DND-41 (cell line): ENCODE results near the gene C17orf58.
A peak's percentile ranks its signal among the peaks of the same experiment; 100 is the strongest.

Source experiments
- ATAC-seq: fragments of 200-7000 bp; cut with Tn5 transposase; 3 replicates; pipeline ENCODE4 v1.9.1; 2021; ENCODE audit warnings: low read depth; ENCODE audit not compliant: insufficient read depth
- DNase-seq: peaks from one replicate; pipeline ENCODE4 v3.0.0-alpha.2; 2020
- H2AFZ ChIP-seq: 2 replicates; pipeline ENCODE4 v1.6.0; 2012; ENCODE audit warnings: low read depth, low read length
- H3K27ac ChIP-seq: 2 replicates; pipeline ENCODE4 v1.5.1; 2012; ENCODE audit warnings: low read length, inconsistent platforms
- H3K27me3 ChIP-seq: fragments of 200-600 bp; sonication (generic); 2 replicates; pipeline ENCODE4 v1.6.0; 2012; ENCODE audit warnings: low read length, mild to moderate bottlenecking, inconsistent platforms; ENCODE audit not compliant: insufficient read depth, poor library complexity
- H3K36me3 ChIP-seq: 2 replicates; pipeline ENCODE4 v1.5.1; 2012; ENCODE audit warnings: low read length, inconsistent platforms; ENCODE audit not compliant: insufficient read depth
- H3K4me1 ChIP-seq: 2 replicates; pipeline ENCODE4 v1.5.1; 2012; ENCODE audit warnings: mild to moderate bottlenecking, low read length; ENCODE audit not compliant: insufficient read depth
- H3K4me2 ChIP-seq: 2 replicates; pipeline ENCODE4 v1.6.0; 2012; ENCODE audit warnings: mild to moderate bottlenecking, moderate library complexity, low read length, inconsistent platforms; ENCODE audit not compliant: insufficient read depth
- H3K4me3 ChIP-seq, 2 experiments: fragments of 200-600 bp in 1 of 2; shearing (Covaris generic) in 1 of 2; 2 replicates each; pipeline ENCODE4 v1.5.1; 2012 to 2016; ENCODE audit warnings: inconsistent platforms in 2 of 2, low read length in 2 of 2, mild to moderate bottlenecking in 2 of 2, low read depth in 1 of 2, moderate library complexity in 1 of 2
- H3K79me2 ChIP-seq: 2 replicates; pipeline ENCODE4 v1.6.0; 2012; ENCODE audit warnings: low read length, inconsistent platforms; ENCODE audit not compliant: insufficient read depth
- H3K9ac ChIP-seq: 2 replicates; pipeline ENCODE4 v1.6.0; 2012; ENCODE audit warnings: low read depth, mild to moderate bottlenecking, inconsistent platforms, low read length, moderate library complexity
- H3K9me3 ChIP-seq: 2 replicates; pipeline ENCODE4 v1.5.1; 2012; ENCODE audit warnings: low read length, moderate library complexity, mild to moderate bottlenecking, inconsistent platforms; ENCODE audit not compliant: insufficient read depth, severe bottlenecking
- H4K20me1 ChIP-seq: 2 replicates; pipeline ENCODE4 v1.6.0; 2012; ENCODE audit warnings: low read length; ENCODE audit not compliant: insufficient read depth
- CTCF ChIP-seq: IDR thresholded peaks from 2 replicates; pipeline ENCODE4 v1.5.1; 2012; ENCODE audit warnings: borderline replicate concordance, low read length, moderate library complexity, mild to moderate bottlenecking; ENCODE audit not compliant: poor library complexity, severe bottlenecking; ENCODE audit errors: extremely low read depth
- EZH2 ChIP-seq: IDR thresholded peaks from 3 replicates; pipeline ENCODE4 v1.6.1; 2012; ENCODE audit warnings: borderline replicate concordance, low read depth, mild to moderate bottlenecking, moderate library complexity, low read length, inconsistent platforms; ENCODE audit not compliant: severe bottlenecking

C17orf58 gene

DNA sequence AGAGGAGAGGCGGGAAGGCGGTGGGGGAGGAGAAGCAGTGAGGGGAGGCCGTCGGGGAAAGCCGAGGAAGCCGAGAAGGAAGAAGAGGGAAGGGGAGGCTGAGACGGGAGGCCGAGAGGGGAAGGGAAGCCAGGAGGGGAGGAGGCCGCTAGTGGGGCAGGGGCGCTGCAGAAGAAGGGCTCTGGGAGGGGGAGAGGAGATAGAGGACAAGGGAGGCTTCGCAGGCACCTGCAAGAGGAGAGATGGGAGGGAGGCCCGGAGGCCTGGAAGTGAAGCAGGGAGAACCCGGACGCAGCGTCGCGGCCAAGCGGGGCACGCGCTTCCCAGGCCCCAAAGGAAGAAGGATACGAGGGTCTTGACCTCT, 2.3 kb downstream of the C17orf58 start:
- Histone ChIP-seq H3K36me3 (no peaks in the 10 kb centered on the region), H3K79me2 (no peaks in the 10 kb centered on the region), H3K9ac (peak overlapping the region; percentile 81), H3K4me2 (peak overlapping the region; percentile 81), H3K9me3 (no peaks in the 10 kb centered on the region), H3K4me1 (peaks cover 33% of the 10 kb centered on the region), H3K27ac (peak overlapping the region; percentile 36), H4K20me1 (no peaks in the 10 kb centered on the region), H3K27me3 (peaks cover 34% of the 10 kb centered on the region), H3K4me3 (peak overlapping the region; percentile 69 to 74; a peak in 3 of 4 replicates), H2AFZ (peak overlapping the region; percentile 92)
- ATAC-seq (no peak; the same call in 1 of the 3 replicates), DNase-seq (no peak)
- TF ChIP-seq EZH2 = peak; percentile 50
- no peak for TF ChIP-seq CTCF

DNA sequence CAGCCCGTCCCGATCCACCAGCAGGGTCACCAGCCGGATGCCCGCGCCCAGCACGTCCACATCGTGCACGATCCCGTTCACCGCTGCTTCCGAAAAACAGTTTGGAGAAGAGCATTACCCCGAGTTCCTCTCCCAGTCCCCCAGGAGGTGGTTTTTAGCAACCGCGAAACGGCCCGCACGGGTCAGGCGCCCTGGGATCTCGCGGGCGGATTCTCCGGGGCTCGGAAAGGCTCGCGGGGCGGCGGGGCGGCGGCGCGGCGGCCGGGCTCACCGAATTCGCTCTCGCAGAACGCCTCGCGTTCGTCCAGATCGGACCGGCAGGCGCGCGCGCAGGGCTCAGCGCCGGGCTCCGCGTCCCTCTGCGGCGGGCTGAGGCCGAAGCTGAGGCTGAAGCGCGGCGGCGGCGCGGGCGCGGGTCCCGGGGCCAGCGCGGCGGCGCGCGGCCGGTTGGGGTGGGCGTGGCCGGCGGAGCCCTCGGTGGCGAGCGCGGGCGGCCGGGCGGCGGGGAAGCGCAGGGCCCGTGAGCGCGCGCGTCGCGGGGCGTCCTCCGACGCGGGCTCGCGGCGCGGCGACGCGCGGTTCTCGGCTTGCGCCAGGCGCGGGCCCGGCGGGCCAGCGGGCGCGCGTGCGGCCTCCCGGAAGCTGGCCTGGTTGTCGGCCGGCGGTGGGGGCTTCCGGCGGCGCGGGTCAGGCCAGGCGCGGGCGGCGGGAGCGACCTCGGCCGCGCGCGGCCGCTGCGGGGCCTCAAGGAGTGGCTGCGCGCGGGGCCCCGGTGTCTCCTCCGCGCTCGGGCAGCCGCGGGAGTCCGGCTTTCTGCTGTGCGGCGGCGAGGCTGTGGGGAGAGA, 2.9 kb downstream of the C17orf58 start:
- H2AFZ ChIP-seq = peak overlapping the region; percentile 92
- peak; percentile 70 for DNase-seq

DNA sequence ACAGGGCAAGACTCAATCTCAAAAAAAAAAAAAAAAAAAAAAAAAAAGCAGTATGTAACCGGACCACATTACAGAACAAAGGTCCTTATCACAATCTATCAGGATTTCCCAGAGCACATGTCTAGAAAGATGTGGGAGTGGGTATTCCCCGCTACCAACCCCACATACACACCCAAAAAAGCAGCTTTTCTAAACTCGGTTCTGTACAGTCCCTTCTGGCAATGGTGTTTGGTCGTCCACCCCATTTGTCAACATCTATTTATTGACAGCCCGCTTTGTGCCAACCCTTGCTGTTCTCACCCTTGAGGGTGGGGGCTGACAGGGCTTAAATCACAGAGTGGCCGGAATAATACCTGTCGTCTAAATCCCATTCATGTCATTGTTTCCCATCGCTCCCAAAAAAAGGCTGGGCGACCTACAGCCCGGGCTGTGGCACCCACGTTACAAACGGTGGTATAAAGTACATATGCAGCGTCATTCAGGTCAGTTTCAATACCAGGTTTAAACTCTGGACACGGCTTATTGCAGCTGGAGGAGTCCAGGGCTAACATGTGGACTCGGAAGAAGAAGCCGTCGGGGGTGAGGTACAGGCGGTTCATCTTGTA, 3.6 kb downstream of the C17orf58 start:
- H3K27ac ChIP-seq = no peak overlapping the region
- ATAC-seq = no peak
- peak overlapping the region; percentile 81 for H3K9ac ChIP-seq
- no peaks in the 10 kb centered on the region for H3K9me3 ChIP-seq
- H3K4me3 ChIP-seq = peak overlapping the region; percentile 38 to 74; a peak in 3 of 4 replicates
- H2AFZ ChIP-seq = peak overlapping the region; percentile 79
- no peaks in the 10 kb centered on the region for H4K20me1 ChIP-seq
- H3K79me2 ChIP-seq = no peaks in the 10 kb centered on the region
- TF ChIP-seq CTCF = no peak
- TF ChIP-seq EZH2 = no peak
- no peak for DNase-seq
- peaks cover 30% of the 10 kb centered on the region for H3K27me3 ChIP-seq
- H3K4me2 ChIP-seq = peak overlapping the region; percentile 69
- H3K36me3 ChIP-seq = no peaks in the 10 kb centered on the region
- H3K4me1 ChIP-seq = peaks cover 33% of the 10 kb centered on the region

More for the DNA sequence above, 2.9 kb downstream of the C17orf58 start:
- H4K20me1 ChIP-seq = no peaks in the 10 kb centered on the region
- no peaks in the 10 kb centered on the region for H3K36me3 ChIP-seq
- peaks cover 31% of the 10 kb centered on the region for H3K27me3 ChIP-seq
- no peak for TF ChIP-seq CTCF
- peak overlapping the region; percentile 36 for H3K27ac ChIP-seq
- peak overlapping the region; percentile 81 for H3K4me2 ChIP-seq
- H3K4me3 ChIP-seq = peak overlapping the region; percentile 69 to 74; a peak in 3 of 4 replicates
- no peaks in the 10 kb centered on the region for H3K9me3 ChIP-seq
- no peaks in the 10 kb centered on the region for H3K79me2 ChIP-seq
- H3K4me1 ChIP-seq = peaks cover 33% of the 10 kb centered on the region
- ATAC-seq = peak; percentile 58
- H3K9ac ChIP-seq = peak overlapping the region; percentile 81
